ENCODE results near the gene CTNNAL1.
"Not testable (repeated sequence)": the region's sequence is repeated elsewhere in the genome, so short reads cannot be mapped to it uniquely, and the experiment has no call there.

CTNNAL1 gene

DNA sequence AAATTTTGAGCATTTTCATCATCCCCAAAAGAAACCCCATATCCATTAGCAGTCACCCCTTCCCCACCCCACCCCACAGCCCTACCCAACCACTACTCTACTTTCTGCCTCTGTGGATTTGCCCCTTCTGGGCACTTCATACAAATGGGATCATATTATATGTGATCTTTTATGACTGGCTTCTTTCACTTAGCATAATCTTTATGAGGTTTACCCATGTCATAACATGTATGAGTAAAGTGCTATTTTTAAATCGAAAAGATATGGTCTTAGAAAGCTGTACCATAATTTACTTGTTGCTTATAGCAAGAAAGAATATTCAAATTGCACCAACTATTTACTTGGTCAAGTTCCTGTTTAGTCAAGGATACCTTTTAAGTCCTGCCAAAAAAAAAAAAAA is 92.1 kb downstream of the CTNNAL1 start:
- no peak for DNase-seq

GRCh38 chr9:108920401-108920800 is 92.9 kb downstream of the CTNNAL1 start:
- not testable (repeated sequence) for DNase-seq

DNA sequence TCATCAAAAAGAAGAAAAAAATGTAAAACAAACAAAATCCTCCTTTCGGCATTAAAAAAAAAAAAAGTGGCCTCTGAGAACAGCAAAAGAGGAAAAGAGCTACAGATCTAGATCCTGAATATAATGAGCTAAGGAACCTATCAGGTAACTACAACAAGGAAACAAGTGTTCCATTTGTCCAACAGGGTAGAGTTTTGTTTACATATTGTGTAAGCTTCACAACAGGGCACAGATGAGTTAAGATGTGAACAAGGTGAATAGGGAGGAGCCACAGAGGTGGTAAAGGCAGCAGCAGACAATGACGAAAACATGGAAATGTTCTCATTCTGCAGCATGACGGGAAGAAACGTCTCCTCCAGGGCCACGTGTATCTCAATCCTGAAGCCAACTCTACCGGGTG is 93.8 kb downstream of the CTNNAL1 start:
- DNase-seq = no peak

DNA sequence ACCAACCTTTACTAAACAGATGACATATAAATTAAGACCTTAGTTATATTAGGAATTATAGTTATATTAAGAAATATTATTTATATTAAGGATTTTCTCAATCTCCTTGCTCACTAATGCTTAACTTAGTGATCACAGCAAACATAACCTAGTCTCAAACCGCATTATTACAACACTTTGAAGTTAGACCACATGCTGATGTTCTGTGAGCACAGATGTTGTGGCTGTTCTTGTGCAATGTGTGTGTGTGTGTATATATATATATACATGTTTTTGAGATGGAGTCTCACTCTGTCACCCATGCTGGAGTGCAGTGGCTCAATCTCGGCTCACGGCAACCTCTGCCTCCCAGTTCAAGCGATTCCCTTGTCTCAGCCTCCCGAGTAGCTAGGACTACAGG is 99.9 kb downstream of the CTNNAL1 start:
- DNase-seq = peak; percentile 59 to 65

DNA sequence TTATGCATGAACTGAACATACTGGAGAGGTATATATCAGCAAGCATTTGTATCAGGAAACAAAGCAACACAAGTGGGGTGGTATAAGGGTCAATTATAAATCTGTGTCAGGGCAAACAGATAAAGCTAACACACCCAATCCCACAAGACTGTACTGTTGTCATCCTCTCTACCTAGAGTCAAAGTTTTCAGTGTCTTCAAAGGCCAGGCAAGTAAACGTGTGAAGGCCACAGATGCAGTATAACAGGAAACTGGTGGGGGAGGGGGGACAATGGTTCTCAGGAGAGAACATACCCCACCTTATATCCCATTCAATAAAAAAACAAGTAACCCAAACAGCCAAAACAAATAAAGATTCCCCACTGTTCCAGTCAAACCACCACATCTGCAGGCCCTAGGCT is 101.5 kb downstream of the CTNNAL1 start:
- no peak for DNase-seq

DNA sequence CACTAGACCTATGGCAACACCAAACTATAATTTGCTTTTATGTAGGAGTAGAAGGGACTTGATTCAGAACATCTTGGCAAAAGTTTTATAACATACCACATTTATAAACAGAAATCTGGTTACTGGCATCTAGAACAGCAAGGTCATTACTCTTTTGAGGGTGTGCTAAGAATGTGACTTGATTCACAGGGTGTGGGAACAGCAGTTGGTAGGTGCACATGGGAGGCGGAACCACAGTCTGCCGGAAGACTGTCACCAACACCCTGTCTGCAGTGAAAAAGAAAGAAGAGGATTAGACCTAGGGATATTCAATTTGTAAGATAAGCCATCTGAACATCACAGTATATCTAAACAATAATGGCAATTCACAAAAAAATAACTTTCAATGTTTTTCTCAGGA is 102.4 kb downstream of the CTNNAL1 start:
- no peak for DNase-seq

DNA sequence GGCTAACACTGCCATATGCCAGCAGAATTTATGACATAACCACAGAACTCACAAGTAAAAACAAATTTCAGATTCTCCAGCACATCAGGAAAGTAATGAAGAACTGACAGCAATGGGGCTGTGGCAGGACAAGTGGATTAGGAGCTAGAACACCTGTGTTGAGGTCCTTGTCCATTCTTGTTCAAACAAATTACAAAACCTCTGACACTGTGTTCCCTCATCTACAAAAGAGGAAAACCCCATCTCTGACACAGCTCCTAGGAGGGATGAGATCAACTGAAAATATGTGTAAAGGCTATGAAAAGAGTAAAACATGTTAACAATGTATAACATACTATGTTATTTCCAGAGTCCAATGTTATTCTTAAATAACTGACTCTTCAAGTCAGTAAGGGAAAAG is 102.9 kb downstream of the CTNNAL1 start:
- no peak for DNase-seq

DNA sequence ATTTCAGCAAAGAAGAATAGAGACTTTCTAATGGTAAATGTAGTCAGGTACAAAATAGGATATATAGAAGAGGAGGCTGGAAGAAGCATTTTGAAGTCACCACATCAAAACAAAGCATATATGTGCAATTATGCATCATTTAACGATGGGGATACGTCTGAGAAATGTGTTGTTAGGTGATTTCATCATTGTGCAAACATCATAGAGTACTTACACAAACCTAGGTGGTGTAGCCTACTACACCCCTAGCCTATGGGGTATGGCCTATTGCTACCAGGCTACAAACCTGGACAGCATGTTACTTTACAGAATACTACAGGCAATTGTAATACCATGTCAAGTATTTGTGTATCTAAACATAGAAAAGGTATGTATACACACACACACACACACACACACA is 107.8 kb downstream of the CTNNAL1 start:
- DNase-seq = no peak

DNA sequence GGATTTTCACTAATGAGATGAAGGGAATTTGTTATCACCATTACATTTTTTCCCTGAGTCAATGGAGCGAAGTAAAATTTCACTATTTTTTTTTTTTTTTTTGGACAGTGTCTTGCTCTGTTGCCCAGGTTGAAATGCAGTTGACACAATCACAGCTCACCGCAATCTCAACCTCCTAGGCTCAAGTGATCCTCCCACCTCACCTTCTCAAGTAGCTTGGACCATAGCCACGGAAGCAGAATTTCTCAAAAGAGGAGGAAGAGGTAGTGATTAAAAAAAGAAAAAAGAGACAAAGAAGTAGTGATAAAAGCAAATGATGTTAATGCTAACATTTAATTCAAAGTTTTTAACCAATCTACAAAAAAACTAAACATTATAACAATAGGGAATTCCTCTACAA is 109.1 kb downstream of the CTNNAL1 start:
- DNase-seq = no peak

DNA sequence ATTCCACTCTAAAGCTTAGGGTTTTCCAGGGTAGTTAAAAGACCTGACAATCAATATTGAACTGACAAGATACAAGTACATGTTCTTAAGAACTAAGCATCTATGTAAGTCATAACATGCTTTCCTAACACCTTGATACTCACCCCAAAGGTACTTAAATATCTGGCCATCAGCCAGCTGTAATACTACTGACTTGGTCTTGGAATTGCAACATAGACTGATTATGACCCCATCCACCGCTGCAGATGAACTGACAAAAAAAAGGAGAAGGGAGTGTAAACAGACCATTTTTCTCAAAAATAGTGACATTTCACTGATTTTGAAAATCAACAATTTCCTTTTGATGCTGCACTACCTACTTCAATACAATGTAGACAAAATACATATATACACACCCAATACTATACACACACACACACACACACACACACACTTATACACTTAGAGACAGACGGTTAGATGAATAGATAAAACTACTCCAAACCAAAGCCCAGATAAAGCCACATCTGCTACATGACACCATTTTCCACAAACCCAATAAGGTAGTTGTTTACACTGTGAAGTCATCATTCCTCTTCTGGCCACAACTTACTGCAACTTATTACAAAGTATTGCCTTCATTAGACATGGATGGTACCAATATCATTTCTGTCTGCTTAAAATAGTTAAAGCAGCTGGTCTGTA is 109.7 kb downstream of the CTNNAL1 start:
- no peak for DNase-seq

- DNase-seq = no peak
Observed at GRCh38 chr9:108900176-108900575, 113.1 kb downstream of the CTNNAL1 start.

DNA sequence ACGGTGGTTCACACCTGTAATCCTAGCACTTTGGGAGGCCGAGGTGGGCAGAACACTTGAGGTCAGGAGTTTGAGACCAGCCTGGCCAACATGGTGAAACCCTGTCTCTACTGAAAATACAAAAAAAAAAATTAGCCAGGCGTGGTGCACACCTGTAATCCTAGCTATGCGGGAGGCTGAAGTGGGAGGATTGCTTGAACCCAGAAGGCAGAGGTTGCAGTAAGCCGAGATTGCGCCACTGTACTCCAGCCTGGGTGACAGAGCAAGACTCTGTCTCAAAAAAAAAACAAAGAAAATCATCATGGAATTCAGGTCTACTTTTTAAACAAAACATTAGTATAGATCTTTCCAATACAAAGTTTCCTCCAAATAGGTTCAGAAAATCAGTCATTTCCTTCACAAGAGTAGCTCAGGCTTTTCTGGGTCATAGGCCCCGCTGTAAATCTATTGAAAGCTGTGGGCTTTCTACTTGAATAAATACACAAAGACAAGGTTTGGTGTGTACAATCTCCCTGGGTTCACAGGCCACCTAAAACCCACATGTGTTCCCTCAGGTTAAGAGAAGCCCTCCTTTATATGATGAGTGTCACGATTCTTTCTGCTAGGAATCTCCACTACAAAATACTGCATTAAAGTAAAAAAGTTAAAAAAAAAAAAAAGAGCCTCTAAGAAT is 114.1 kb downstream of the CTNNAL1 start:
- not testable (repeated sequence) for DNase-seq

DNA sequence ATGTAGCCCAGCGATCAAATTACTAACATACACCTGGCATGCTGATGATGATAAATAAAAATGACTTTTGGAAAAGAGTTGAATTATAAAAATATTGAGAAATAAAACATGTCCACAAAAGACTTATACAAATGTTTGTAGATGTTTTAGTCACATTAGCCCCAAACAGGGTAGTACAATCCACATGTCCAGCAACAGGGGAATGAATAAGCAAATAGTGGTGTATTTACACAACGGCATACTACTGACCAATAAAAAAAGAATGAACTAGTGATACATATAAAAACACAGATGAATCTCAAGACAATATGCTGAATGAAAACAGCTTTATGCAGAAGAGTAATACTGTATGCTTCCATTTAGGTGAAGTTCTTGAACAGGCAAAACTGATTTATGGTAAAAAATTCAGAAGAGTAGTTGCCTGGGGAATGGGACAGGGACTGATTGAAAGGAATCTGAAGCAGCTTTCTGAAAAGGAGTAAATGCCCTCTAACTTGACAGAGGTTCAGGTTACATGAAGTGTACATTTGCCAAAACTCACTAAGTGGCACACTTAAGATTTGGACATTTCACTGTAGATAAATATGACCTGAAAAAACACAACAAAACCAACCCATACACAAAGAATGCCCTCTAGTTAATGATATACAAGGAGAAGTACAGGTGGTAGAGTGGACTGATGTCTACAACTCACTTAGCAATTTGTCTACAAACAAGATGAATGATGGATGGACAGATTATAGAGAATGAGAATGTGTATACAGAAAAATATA is 115.8 kb downstream of the CTNNAL1 start:
- no peak for DNase-seq

DNA sequence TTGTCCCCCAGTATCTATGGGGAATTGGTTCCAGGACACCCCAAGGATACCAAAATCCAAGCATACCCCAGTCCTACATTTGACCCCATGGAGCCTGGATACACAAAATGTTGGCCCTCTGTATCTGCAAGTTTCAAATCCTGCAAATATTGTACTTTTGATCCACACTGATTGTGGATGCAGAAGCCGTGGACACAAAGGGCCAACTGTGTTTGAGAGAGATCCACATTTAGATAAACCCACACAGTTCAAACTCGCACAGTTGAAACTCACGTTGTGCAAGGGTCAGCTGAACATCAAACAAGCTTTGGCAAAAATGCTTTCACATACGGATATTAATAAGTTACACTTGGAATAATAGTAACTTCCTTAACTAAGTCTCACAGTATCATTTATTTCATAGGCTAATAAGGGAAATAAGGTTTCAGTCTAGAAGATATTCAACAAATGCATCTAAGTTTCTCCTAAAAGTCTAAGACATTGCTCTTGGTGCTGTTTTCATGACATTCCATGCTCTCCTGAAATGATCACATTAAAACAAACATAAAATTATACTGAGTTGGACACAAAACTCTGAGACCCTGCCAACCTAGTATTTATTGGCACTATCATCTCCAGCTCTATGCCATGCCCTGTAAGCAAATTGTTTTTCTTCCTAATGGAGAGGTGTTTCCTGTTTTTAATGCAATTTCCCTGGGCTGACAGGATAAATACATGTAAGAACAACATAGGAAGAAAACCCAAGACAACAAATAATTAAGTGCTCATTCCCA is 118.9 kb downstream of the CTNNAL1 start:
- DNase-seq = no peak
